OCI-LY1 (cell line): ENCODE data around the gene RERE.
"Not testable (repeated sequence)": the region's sequence is repeated elsewhere in the genome, so short reads cannot be mapped to it uniquely, and the experiment has no call there.

Experiments
- H2AFZ ChIP-seq: fragments of 200-600 bp; sonication (generic), shearing (Covaris generic); 2 replicates; pipeline ENCODE4 v1.6.0; 2014; ENCODE audit warnings: antibody characterized with exemption, mild to moderate bottlenecking, low read length
- H3F3A ChIP-seq: fragments of 200-600 bp; sonication (generic), shearing (Covaris generic); 2 replicates; pipeline ENCODE4 v1.6.0; 2014; ENCODE audit warnings: mild to moderate bottlenecking, antibody characterized with exemption, low read length, moderate library complexity; ENCODE audit not compliant: insufficient read depth
- H3K27ac ChIP-seq: fragments of 200-600 bp; sonication (generic); 2 replicates; pipeline ENCODE4 v1.5.1; 2014; ENCODE audit warnings: low read length, mixed run types, mild to moderate bottlenecking, low read depth; ENCODE audit not compliant: poor library complexity, severe bottlenecking
- H3K27me3 ChIP-seq: fragments of 200-600 bp; sonication (generic); 2 replicates; pipeline ENCODE4 v1.6.0; 2014; ENCODE audit warnings: antibody characterized with exemption, mild to moderate bottlenecking, low read length, moderate library complexity; ENCODE audit not compliant: insufficient read depth
- H3K36me3 ChIP-seq: fragments of 200-600 bp; sonication (generic); 2 replicates; pipeline ENCODE4 v1.6.1; 2014; ENCODE audit warnings: mild to moderate bottlenecking, antibody characterized with exemption, low read length, moderate library complexity, mixed read lengths; ENCODE audit not compliant: insufficient read depth
- H3K4me1 ChIP-seq: fragments of 200-600 bp; sonication (generic); 2 replicates; pipeline ENCODE4 v1.5.1; 2014; ENCODE audit warnings: mild to moderate bottlenecking, low read length, moderate library complexity; ENCODE audit not compliant: insufficient read depth, severe bottlenecking
- H3K4me2 ChIP-seq: fragments of 200-600 bp; sonication (generic), shearing (Covaris generic); 2 replicates; pipeline ENCODE4 v1.6.1; 2014; ENCODE audit warnings: low read length
- H3K4me3 ChIP-seq: fragments of 200-600 bp; sonication (generic); 2 replicates; pipeline ENCODE4 v1.5.1; 2014; ENCODE audit warnings: low read length, low read depth, mild to moderate bottlenecking, mixed read lengths; ENCODE audit not compliant: poor library complexity, severe bottlenecking
- H3K79me2 ChIP-seq: fragments of 200-600 bp; shearing (Covaris generic); 2 replicates; pipeline ENCODE4 v1.6.1; 2016; ENCODE audit warnings: mixed run types, low read length, mixed read lengths; ENCODE audit not compliant: insufficient read depth
- H3K9ac ChIP-seq: fragments of 200-600 bp; sonication (generic), shearing (Covaris generic); 2 replicates; pipeline ENCODE4 v1.6.1; 2014; ENCODE audit warnings: mild to moderate bottlenecking, low read length, mixed read lengths
- H3K9me2 ChIP-seq: fragments of 200-600 bp; sonication (generic), shearing (Covaris generic); 2 replicates; pipeline ENCODE4 v1.6.1; 2014; ENCODE audit warnings: low read depth, mild to moderate bottlenecking, low read length, mixed read lengths
- H3K9me3 ChIP-seq: fragments of 200-600 bp; shearing (Covaris generic); 2 replicates; pipeline ENCODE4 v1.6.1; 2014; ENCODE audit warnings: low read length, mixed read lengths
- H4K20me1 ChIP-seq: fragments of 200-600 bp; sonication (generic), shearing (Covaris generic); 2 replicates; pipeline ENCODE4 v1.6.0; 2016; ENCODE audit warnings: mild to moderate bottlenecking, low read length; ENCODE audit not compliant: insufficient read depth
- EZH2 ChIP-seq: fragments of 200-600 bp; sonication (generic), shearing (Covaris generic); IDR thresholded peaks from 2 replicates; pipeline ENCODE4 v1.8.0; 2017; ENCODE audit warnings: borderline replicate concordance, mixed run types, mild to moderate bottlenecking, antibody characterized with exemption, low read length, moderate library complexity, mixed read lengths
- TF ChIP-seq, protein P1 (sequence below): fragments of 200-600 bp; sonication (generic), shearing (Covaris generic); IDR thresholded peaks from 2 replicates; pipeline ENCODE4 v1.5.1; 2017; ENCODE audit warnings: mild to moderate bottlenecking, antibody characterized with exemption, low read length, moderate library complexity, mixed read lengths

The RERE gene

DNA sequence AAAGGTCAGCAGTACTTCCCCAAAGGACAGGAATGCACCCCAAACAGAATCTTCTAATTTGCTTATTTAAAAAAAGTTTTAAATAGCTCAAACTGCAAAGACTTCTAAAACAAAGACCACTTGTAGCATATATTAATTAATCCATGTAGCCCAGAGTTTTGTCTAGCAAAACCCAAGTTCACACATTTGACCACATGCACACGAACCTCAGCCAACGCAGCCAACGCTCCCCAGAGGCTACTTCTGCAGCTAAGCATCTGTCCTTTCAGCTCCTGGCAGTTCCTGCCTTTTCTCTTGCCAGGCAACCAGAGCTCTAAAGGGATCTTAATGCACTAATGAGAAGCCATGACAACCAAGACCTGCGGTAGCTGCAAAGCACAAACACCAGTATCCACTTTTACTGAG lies 89.6 kb downstream of the RERE start:
- no peak overlapping the region for H3K4me3 ChIP-seq
- peaks cover 3% of the 10 kb centered on the region for H3K4me1 ChIP-seq
- no peaks in the 10 kb centered on the region for H3K79me2 ChIP-seq
- peaks cover 11% of the 10 kb centered on the region; the same call in 1 of the 2 replicates for H3K9me3 ChIP-seq
- H3K9me2 ChIP-seq = no peaks in the 10 kb centered on the region
- no peaks in the 10 kb centered on the region for H3F3A ChIP-seq
- H3K36me3 ChIP-seq = no peaks in the 10 kb centered on the region; the same call in 1 of the 2 replicates
- H3K4me2 ChIP-seq = no peak overlapping the region
- H3K27ac ChIP-seq = no peak overlapping the region
- H3K27me3 ChIP-seq = no peaks in the 10 kb centered on the region
- TF ChIP-seq, protein P1, sequence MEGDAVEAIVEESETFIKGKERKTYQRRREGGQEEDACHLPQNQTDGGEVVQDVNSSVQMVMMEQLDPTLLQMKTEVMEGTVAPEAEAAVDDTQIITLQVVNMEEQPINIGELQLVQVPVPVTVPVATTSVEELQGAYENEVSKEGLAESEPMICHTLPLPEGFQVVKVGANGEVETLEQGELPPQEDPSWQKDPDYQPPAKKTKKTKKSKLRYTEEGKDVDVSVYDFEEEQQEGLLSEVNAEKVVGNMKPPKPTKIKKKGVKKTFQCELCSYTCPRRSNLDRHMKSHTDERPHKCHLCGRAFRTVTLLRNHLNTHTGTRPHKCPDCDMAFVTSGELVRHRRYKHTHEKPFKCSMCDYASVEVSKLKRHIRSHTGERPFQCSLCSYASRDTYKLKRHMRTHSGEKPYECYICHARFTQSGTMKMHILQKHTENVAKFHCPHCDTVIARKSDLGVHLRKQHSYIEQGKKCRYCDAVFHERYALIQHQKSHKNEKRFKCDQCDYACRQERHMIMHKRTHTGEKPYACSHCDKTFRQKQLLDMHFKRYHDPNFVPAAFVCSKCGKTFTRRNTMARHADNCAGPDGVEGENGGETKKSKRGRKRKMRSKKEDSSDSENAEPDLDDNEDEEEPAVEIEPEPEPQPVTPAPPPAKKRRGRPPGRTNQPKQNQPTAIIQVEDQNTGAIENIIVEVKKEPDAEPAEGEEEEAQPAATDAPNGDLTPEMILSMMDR = no peak
- no peak for TF ChIP-seq EZH2
- no peaks in the 10 kb centered on the region for H4K20me1 ChIP-seq
- H2AFZ ChIP-seq = no peak overlapping the region
- H3K9ac ChIP-seq = no peak overlapping the region

DNA sequence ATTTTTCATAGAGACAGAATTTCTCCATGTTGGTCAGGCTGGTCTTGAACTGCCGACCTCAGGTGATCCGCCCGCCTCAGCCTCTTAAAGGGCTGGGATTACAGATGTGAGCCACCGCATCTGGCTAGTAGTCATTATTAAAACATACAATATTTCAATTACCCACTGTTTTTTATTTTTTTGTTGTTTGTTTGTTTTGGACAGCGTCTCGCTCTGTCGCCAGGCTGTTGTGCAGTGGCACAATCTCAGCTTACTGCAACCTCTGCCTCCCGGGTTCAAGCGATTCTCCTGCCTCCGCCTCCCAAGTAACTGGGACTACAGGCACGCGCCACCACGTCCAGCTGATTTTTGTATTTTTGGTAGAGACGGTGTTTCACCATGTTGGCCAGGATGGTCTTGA lies 90.1 kb downstream of the RERE start:
- not testable (repeated sequence) for H3K4me3 ChIP-seq, H3K79me2 ChIP-seq, H3K9me2 ChIP-seq, H3F3A ChIP-seq, H3K27ac ChIP-seq, H3K4me1 ChIP-seq, H4K20me1 ChIP-seq, H2AFZ ChIP-seq, H3K4me2 ChIP-seq, H3K9ac ChIP-seq, H3K36me3 ChIP-seq, H3K27me3 ChIP-seq
- peaks cover 11% of the 10 kb centered on the region; the same call in 1 of the 2 replicates for H3K9me3 ChIP-seq

DNA sequence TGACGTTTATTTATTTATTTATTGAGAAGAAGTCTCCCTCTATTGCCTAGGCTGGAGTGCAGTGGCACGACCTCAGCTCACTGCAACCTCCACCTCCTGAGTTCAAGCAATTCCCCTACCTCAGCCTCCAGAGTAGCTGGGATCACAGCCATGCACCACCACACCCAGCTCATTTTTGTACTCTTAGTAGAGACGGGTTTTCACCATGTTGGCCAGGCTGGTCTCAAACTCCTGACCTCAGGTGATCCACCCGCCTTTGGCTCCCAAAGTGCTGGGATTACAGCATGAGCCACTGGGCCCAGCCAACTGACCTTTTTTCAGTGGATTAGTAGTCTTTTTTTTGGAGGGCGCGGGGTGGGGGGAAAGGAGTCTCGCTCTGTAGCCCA lies 90.6 kb downstream of the RERE start:
- peaks cover 11% of the 10 kb centered on the region for H3K4me1 ChIP-seq

DNA sequence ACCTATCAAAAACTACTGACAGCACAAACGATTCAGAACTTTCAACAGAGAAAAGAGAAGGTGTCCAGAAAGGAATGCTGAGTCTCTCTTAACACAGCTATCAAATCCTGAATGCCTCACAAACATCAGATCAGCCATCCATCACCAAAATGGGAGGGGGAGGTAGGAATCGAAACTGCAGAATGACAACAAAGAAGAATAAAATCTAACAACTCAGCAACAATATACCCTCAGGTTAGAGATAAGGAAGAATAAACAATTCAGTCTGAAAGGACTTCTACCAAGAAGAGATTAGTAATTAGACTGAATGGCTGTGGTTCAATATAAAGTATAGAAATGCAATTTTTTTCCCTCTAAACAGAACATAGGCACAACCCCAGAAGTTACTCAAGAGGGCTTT lies 94.4 kb downstream of the RERE start:
- Histone ChIP-seq H3K27me3 (no peaks in the 10 kb centered on the region), H3K36me3 (no peaks in the 10 kb centered on the region), H3K4me2 (no peak overlapping the region), H3K9ac (no peak overlapping the region), H3K4me1 (peaks cover 11% of the 10 kb centered on the region), H3F3A (no peaks in the 10 kb centered on the region), H3K9me3 (no peaks in the 10 kb centered on the region), H3K9me2 (no peaks in the 10 kb centered on the region), H3K79me2 (no peaks in the 10 kb centered on the region), H3K27ac (no peak overlapping the region), H3K4me3 (no peak overlapping the region), H2AFZ (no peak overlapping the region), H4K20me1 (no peaks in the 10 kb centered on the region)
- TF ChIP-seq, protein P1 = no peak
- TF ChIP-seq EZH2 = no peak

More for the DNA sequence above, 90.6 kb downstream of the RERE start:
- not testable (repeated sequence) for H4K20me1 ChIP-seq, H3K27me3 ChIP-seq, H3K9ac ChIP-seq, H3K27ac ChIP-seq, H3K79me2 ChIP-seq, H3K4me2 ChIP-seq, H2AFZ ChIP-seq, H3K9me3 ChIP-seq, H3K4me3 ChIP-seq, H3K9me2 ChIP-seq, H3F3A ChIP-seq, H3K36me3 ChIP-seq
